Hematopoietic multipotent progenitor cell treated with erythropoietin and hydrocortisone succinate and interleukin-3 and kit ligand, for 6 days (in vitro differentiated cells): ENCODE data around the gene CTSW.

Experiments
- DNase-seq: peaks from one replicate; pipeline ENCODE4 v3.0.0-alpha.2; 2015

The CTSW gene

DNA sequence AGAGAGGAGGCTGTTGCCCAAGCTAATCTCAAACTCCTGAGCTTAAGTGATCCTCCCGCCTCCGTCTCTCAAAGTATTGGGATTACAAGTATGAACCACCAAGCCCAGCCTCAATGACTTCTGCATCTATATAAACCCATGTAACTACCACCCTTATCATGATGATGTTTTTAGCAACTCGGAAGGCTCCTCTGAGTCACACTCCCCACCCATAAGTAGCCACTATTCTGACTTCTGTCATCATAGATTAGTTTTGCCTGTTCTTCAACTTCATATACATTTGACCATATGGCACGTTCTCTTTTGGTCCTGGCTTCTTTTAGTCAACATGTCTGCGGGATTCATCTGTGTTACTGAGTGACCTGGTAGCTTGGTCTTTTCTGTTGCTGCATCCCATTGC lies 27.0 kb downstream of the CTSW start:
- DNase-seq: peak; percentile 93

DNA sequence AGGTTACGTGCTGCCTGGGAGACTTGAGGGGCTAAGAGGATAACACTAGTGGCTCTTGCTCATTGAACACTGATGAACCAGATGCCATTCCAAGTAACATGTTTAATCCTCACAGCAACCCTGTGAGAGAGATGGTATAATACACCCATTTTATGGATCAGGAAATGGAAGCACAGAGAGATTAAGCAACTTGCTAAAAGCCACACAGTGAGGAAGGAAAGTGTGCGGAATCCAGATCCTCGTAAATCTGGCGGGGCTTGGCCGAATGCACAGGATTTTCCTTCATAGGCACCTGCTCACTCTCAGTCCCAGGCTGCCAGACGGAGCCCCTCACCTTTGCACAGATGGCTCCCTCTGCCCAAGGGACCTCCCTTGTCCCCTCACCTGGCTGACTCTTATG lies 28.2 kb downstream of the CTSW start:
- DNase-seq: no peak

DNA sequence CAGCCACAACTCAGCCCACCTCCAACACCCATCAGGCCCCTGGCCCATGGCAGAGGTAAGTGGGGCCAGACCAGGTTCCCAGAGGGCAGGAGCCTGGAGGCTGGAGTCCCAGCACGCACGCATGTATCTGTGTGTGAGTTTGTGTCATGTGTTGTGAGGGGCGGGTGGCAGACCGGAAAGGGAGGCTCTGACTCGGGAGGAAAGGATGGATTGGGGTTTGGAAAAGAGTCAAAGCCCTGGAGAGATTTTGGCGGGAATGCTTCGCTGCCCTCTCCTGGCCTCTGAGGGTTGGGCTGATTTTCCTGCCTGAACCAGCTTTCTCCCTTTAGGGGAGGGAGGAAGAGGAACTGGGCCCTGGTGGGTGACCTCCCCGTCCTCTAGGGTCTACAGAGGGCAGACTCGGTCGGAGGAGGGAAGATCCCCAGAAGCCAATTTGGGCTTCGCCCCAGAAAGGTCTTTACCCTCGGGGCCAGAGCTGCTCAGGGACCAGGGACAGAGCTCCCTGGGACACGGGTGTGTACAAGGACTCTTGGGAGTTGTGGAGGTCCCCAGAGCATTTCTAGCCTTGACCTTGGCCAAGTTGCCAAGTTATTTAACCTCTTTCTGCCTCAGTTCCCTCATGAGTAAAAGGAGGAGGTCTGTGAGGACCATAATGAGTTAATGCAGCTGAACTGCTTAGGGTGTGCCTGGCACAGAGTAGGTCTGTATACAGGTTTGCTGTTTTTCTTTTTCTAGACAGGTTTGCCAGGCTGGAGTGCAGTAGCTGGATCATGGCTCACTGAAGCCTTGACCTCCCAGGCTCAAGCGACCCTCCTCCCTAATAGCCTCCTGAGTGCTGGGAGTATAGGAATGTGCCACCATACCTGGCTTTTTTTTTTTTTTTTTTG lies 32.3 kb downstream of the CTSW start:
- no peak for DNase-seq

DNA sequence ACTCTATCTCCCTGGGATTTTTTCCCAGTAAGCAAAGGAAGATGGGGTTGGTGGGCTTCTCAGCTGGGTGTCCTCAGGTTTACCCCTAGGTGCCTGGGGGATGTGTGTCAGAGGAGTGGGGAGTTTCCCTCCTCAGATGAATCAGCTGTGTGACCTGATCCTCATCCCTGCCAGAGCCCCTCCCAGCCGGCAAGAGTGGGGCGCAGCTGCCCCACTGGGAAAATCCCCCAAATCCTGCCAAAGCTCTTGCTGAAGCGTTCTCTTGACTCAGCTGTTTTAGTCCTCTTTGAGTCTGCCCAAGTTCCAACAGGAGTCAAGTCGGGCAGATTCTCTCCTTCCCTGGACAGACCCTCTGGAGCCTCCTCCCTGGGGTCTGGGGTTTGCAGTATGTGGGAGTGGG lies 33.2 kb downstream of the CTSW start:
- no peak for DNase-seq

DNA sequence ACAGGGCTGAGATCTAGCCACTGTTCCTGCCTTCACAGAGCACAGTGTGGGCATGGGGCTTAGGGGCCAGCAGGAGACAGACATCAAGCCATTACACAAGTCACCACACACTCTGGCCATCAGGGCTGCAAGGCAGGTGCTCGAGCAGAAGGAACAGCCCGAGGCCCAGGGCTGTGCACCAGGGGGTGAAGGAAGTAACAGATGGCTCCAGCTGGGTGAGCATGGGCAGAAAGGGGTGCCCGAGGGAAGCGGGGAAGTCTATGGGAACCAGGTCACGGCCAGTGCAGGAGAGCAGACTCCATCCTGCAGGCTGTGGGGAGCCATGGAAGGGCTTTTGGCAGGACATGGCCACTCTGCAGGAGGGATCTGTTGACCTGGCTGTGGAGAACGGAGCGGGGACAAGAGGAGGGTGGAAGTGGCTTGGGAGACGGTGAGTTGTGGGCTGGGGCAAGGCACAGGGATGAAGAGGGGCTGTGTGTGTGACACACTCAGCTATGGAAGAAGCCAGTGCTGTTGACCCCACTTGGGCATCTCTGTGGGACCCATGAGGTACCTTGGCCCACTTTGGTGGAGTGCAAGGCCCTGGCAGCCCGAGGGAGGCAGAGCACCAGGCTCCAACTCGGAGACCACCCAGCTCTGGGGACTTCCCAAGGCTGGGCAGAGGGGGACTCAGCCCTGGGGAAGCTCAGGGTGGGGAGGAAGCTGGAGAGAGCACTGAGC lies 35.6 kb downstream of the CTSW start:
- no peak for DNase-seq

DNA sequence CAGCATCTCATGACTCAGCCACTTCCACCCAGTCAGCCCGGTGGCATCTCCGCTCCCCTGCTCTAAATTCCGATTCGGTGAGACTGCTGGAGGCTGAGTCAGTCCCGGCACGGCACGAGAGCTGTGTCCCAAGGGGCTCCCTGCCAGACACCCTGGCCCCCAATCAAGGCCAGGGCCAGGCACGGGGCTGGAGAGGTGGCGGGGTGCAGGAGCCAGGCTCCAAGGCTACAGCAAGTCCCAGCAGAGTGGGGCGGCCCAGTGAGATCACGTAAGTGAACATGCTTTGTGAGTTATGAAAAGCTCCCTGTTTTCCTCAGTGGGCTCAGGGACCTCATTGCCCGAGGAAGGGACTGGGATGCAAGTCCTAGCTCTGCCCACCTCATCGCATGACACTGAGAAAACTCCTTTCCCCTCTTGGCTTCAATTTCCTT lies 36.2 kb downstream of the CTSW start:
- DNase-seq: peak; percentile 68

DNA sequence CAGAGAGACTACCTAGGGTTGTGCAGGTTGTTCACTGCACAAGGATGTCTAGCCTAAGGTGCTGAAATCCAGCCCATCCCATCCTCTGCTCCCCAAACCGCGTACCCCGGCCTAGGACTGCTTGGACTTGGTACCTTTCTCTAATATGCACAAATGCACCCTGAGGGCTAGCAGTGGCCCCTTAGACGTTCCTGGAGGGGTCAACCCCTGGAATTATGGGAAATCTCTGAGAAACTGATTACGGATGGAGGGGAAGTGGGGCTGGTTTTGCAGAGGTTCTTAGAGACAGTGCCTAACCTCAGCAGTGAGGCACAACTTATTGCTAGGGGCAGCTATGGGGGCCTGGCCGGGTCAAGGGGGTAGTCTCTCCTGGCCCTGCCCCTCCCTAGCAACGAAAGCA lies 36.8 kb downstream of the CTSW start:
- DNase-seq: no peak

DNA sequence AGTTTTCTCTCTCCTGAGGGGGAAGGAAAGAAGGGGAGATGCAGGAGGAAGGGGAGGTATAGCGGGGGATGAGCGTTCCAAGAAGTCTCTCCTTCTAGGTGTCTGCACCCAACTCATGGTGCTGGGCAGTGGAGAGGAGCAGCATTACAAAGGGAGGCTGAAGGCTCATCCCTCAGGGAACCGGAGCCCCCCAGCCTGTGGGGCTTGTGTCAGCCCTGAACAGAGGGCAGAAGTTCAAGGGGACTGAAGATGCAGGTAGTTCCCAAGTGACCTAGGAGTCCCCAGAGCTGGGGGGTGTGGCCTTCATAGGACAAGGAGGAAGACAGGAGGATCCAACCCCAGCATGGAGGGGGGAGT lies 37.4 kb downstream of the CTSW start:
- no peak for DNase-seq

DNA sequence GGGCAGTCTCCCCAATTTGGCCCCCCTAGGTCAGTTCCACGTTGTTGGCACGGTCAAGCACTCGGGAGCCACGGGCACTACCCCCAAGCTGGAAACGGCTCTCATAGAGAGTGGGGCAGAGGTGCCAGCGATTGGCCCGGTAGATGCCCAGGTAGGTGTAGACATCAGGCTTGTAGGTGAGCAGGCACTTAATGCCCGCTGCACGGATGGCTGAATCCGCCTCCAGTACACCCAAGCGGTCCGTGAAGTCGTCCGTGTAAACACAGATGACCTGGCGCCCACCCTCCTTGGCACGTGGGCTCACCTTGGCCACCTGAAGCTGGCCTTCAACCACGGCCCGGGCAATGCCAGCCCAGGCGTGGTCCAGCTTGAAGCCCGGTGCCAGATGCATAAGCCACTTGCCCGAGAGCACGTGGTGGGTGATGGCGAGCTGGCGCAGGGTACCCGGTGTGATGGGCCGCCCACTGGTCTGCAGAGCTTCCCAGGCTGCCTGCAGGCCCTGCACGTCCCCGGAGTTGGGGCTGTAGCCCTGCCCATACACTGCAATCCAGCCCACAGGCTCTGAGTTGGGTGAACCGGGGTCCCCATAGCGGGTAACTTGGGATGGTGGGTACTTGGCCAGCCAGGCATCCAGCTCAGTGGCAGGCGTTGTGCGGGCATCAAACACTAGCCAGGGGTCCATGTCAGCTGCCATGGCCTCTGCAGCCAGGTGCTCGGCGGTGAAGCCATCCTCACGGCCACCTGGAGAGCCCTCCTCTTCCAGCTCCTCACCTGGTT lies 38.0 kb downstream of the CTSW start:
- no peak for DNase-seq

DNA sequence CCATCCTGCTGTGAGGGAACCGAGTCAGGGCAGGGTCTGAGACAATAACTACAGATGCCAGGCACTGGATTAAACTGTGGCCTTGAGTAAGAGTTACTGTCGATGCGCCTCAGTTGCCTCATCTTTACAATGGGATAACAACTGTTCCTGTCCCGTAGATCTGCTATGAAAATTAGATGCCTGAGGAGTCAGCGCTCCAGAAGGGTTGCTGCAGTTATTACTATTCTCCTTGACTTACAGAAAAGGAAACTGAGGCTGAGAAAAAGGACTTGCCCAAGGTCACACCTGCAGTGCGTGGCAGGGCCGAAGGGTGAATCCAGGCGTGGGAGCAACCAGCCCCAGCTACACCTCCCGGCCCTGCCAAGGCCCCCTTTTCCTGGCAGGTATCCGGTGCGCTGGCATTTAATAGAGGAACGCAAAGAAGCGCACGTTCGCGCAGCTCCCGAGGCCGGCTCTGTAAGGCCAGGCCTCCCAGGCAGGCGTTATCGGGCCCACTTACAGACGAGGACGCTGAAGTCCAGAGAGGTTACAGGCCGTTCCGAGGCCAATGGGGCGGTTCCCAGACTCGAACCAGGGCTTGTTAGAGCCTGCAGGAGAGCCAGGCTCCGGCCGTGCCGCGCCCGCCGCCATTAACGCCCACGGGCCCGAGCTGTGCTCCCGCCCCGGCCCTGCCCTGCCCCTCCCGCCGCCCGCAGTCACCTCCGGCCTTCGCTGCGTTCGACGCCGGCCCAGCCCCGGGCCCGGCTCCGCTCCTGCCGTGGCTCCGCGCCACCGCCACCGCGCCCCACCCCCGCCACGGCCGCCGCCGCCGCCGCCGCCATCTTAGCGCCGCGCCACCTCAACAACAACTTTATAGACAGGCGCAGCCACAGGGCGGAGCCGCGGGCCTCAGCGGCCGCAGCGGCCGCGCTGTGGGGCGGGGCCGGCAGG lies 38.8 kb downstream of the CTSW start, which contains the start of gene C11orf68:
Gene C11orf68 (minus strand): TSS at position 852 of the 930 bp plus-strand sequence. CDS start 31 bp downstream, at position 821.
- DNase-seq: peak; percentile 61

DNA sequence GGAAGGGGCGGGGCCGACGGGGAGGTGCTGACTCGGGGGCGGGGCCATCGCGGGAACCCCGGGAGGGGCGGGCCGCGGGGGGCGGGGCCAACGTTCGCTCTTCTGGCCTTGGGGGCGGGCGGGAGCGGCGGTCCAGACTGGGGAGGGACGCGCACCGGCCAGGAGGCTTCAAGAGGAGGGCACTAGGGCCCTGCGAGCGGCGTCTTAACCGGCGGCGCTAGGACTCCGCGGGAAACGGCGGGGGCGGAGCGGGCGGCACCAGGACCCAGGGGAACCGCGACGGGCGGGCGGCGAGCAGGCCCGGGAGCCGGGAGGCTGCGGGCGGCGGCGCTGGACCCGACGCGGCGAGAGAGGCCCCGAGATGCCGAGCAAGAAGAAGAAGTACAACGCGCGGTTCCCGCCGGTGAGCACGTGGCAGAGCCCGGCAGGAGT lies 39.5 kb downstream of the CTSW start, which contains the start of gene DRAP1:
Gene DRAP1 (plus strand): TSS at position 286 of the 432 bp plus-strand sequence. CDS start 76 bp downstream, at position 362.
- DNase-seq: peak; percentile 99

DNA sequence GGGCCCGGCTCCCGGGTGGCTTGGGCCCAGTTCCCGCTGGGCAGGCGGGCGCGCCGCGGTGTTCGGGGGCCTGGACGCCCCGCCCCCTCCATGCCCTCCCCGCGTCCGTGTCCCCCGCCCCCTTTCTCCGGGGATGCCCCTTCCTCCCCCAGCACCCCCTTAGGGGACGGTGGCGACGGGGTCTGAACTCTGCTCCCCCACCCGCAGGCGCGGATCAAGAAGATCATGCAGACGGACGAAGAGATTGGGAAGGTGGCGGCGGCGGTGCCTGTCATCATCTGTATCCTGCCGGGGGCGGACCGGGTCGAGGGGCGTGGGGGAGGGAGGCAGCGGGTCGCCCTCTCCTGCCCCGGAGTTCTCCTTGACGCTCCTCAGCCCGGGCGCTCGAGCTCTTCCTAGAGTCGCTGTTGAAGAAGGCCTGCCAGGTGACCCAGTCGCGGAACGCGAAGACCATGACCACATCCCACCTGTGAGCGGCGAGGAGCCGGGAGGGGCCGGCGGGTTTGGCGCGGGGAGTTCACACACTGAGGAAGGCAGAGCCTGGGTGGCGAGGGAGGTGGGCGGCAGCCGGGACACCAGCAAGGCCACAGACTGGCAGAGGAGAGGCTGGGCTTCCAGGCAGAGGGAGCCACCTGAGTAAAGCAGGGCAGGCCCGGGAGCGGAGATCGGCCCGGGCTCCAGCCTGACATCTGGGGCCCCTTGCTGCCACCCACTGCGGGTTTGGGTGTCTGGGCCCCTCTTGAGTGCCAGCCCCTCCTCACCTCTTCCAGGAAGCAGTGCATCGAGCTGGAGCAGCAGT lies 40.1 kb downstream of the CTSW start:
- DNase-seq: peak; percentile 63

DNA sequence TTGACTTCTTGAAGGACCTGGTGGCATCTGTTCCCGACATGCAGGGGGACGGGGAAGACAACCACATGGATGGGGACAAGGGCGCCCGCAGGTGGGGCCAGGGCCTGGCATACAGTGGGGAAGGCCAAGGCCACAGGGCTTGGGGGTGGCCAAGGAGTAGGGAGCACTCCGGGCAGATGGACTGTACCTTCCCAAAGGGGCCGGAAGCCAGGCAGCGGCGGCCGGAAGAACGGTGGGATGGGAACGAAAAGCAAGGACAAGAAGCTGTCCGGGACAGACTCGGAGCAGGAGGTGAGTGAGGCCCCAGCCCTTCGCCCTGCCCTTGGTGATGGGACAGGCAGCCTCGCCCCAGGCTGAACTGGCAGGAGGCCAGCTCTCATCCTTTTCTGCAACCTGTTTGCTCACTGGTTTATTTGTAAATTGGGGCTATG lies 40.8 kb downstream of the CTSW start:
- no peak for DNase-seq

DNA sequence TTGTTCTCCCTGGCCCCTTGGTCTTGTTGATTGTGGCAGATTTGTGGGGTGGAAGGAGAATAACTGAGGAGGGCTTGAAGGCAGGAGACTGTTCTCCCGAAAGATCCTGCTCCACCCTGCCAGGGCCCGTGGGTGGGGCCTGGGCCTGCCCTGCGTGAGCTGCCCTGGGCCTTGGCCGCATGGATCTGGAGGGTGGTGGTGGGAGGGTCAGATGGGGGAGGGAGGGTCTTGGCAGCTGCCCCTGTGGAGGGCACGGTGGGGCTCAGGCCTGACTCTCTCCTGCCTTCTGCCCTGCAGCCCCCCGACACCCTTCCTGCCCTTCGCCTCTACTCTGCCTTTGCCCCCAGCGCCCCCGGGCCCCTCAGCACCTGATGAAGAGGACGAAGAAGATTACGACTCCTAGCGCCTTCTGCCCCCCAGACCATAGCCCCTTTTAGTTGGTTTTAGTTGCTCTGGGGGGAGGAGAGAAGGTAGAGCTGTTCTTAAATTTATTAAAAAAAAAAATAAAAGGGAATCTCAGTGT lies 41.5 kb downstream of the CTSW start:
- no peak for DNase-seq

DNA sequence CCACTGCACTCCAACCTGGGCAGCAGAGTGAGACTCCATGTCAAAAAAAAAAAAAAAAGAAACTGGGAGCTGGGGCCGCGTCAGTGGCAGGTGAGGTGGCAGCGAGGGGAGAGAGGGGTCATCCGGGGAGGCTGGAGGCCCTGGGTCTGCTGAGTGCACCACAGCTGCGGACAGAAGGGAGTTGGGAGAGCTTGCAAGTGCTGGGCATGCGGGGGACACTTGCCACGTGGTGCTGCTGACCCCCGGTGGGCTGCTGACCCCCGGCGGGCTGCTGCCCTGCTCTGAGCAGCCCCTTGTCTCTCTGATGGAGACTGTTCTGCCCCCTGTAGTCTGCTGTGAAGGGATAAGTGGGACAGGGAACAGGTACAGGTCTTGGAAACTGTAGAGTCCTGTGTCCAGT lies 42.2 kb downstream of the CTSW start:
- no peak for DNase-seq

DNA sequence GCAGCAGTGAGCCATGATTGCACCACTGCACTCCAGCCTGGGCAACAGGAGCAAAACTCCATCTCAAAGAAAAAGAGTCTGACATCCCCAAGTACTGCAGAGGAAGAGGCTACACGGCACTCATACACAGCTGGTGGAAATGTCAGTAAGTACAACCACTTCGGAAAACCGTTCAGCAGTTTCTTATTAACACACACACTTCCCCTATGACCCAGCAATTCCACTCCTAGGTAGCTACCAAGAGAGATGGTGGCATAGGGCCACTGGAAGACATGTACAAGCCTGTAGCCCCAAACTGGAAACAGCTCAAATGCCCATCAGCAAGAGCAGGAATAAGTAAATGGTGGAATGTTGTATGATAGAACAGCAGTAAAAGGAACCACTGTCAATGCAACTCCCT lies 42.9 kb downstream of the CTSW start:
- no peak for DNase-seq

DNA sequence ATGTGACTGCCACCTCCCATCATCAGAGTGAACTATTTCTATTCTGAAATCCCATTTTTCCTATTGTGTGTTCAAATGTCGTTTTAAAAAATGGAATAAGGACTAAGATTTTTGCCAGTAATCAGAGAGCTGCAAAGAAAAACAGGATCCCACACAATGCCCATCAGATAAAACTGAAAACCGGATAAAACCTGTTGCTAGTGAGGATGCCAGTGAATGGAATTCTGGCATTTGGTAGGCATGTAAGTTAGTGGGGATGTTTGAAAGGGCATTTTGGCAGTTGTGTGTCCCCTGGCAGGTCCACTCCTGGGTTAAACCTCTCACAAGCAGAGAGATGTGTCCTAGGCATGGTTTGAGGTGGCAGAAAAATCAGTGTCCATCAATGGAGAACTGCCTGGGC lies 45.8 kb downstream of the CTSW start:
- DNase-seq: no peak

DNA sequence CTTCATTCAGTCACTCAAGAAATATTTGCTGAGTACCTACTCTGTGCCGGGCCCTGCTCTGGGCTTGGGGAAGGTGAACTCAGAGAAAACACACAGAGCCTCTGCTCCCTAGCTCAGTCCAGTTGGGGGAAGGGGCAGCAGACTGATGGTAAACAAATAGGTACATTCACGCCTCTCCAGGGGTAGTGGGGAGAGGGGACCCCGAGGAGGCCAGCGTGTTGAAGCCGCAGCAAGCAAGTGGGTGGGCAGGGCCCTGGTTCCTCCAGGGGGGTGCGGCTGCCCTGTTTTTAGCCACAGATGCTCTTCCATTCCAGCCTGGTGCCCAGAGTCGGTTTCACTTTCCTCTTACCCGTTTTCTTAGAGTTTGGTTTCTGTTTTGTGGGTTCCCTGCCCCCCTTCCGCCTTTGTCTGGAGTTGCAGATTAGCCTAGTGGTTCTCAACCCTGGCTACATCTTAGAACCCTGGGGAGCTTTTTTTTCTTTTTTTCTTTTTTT lies 48.3 kb downstream of the CTSW start:
- DNase-seq: peak; percentile 97

DNA sequence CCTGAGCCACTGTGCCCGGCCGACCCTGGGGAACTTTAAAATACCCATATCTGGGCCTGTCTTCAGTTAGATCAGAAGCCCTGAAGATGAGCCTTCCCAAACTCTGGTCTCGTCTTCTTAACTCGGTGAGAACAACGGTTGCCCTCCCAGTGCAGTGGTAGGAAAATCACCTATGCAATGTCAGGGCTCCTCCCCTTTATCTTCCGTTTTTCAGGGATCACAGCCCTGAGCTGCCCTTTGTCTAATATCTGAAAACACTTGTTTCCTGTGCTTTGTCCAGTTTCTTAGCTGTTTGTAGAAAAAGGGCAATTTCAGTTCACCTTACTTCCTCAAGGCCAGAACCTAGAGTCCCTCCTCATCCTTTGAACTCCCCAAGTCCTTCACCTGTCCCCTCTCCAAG lies 49.0 kb downstream of the CTSW start:
- peak; percentile 76 for DNase-seq

DNA sequence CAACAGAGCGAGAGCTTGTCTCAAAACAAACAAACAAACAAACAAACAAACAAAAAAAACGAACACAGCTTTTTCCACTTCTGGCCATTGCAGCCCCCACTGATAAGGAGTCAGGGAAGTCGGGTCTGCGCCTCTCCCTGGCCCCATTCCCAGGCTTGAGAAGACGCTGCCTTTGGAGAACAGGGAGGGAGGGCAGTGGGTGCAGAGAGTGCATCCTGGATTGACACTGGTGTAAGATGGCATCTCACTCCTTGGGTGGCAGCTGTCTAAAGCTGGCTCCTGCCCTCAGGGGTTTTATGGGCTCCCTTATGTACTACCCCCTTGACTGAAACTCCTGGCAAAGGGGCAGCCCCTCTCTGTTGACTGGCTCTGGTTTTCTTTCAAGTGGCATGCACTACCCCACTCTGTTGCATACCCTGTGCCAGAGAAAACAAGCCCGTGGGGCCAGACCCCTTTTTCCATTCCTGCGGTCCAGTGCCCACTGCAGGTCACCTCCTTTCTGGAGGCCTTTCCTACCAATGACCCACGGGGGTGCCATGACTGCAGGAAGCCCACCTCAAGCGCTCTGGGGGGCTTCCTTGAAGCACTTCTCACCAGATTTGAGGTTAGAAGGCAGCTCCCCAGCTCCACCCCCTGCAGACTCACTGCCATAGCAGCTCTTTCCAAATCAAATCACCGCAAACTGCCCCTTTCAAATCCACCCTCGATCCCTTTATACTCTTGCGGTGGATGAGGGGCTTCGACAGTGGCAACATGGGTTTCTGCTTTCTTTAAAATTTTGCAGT lies 52.3 kb downstream of the CTSW start:
- no peak for DNase-seq
